B cell (primary cell): Measurements from ENCODE around the gene BTBD1.

Source experiments
- EZH2 ChIP-seq: IDR thresholded peaks from 2 replicates; pipeline ENCODE4 v1.6.1; 2012; ENCODE audit warnings: borderline replicate concordance, low read depth, mild to moderate bottlenecking, moderate library complexity, low read length; ENCODE audit not compliant: insufficient read depth, poor library complexity, severe bottlenecking
- TF ChIP-seq, protein P1 (sequence below): fragments of 200-600 bp; IDR thresholded peaks from one replicate; pipeline ENCODE4 v1.8.0; 2022; ENCODE audit warnings: antibody characterized with exemption, mild to moderate bottlenecking

DNA sequence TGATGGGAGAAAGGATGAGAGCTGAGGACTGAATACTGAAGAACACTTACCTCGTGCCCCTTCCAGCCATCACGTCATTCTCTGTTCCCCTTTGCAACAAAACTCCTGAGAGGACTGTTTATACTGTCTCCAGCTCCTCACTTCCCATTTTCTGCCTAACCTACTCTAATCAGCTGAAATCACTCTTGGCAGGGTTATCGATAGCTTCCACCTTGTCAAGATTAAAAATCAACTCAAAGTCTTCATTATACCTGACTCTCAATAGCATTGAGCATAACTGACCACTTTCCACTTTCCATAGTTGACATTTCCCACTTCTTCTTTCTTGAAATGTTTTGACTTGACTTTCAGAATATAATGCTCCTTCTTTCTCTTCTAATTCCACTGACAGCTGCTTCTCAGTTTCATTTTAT, 4.3 kb downstream of the BTBD1 start:
- TF ChIP-seq EZH2 = no peak
- TF ChIP-seq, protein P1, sequence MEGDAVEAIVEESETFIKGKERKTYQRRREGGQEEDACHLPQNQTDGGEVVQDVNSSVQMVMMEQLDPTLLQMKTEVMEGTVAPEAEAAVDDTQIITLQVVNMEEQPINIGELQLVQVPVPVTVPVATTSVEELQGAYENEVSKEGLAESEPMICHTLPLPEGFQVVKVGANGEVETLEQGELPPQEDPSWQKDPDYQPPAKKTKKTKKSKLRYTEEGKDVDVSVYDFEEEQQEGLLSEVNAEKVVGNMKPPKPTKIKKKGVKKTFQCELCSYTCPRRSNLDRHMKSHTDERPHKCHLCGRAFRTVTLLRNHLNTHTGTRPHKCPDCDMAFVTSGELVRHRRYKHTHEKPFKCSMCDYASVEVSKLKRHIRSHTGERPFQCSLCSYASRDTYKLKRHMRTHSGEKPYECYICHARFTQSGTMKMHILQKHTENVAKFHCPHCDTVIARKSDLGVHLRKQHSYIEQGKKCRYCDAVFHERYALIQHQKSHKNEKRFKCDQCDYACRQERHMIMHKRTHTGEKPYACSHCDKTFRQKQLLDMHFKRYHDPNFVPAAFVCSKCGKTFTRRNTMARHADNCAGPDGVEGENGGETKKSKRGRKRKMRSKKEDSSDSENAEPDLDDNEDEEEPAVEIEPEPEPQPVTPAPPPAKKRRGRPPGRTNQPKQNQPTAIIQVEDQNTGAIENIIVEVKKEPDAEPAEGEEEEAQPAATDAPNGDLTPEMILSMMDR = no peak
